Effector CD8-positive, alpha-beta T cell (primary cell): ENCODE data around the gene KCTD17.

ENCODE experiments used
- DNase-seq: peaks from one replicate; lab custom pipeline; 2025; lab: John Stamatoyannopoulos, UW
- total RNA-seq, 4 experiments: gene quantifications; one replicate each; lab custom pipeline; 2026; lab: John Stamatoyannopoulos, UW

The KCTD17 gene
- total RNA-seq, result 23.5 to 40.4 (median 36.4) reads per million in 4 experiments

GRCh38 chr22:37051391-37052385 is at the start of gene KCTD17:
Gene KCTD17, plus strand, starts transcription at chr22:37051742. Its CDS starts 19 bp downstream, at chr22:37051761.
- peak; percentile 47 for DNase-seq

GRCh38 chr22:37001826-37002225 is 49.7 kb upstream of the KCTD17 start:
- DNase-seq, result no peak

GRCh38 chr22:37002633-37003032 is 48.9 kb upstream of the KCTD17 start:
- no peak for DNase-seq

- DNase-seq, result no peak
These were observed 43.9 kb upstream of the KCTD17 start for GRCh38 chr22:37007651-37008050.

- no peak for DNase-seq
These were observed 43.2 kb upstream of the KCTD17 start for GRCh38 chr22:37008365-37008764.

GRCh38 chr22:37009490-37009889 is 42.1 kb upstream of the KCTD17 start:
- no peak for DNase-seq

GRCh38 chr22:37010174-37010573 is 41.4 kb upstream of the KCTD17 start:
- DNase-seq, result no peak

- no peak for DNase-seq
These were observed 40.6 kb upstream of the KCTD17 start for GRCh38 chr22:37010976-37011375.

- no peak for DNase-seq
These were observed 40.1 kb upstream of the KCTD17 start for GRCh38 chr22:37011472-37011871.

GRCh38 chr22:37012262-37012904 is 39.2 kb upstream of the KCTD17 start:
- DNase-seq, result no peak

GRCh38 chr22:37012956-37013355 is 38.6 kb upstream of the KCTD17 start:
- DNase-seq, result no peak

GRCh38 chr22:37014415-37014806 is 37.1 kb upstream of the KCTD17 start:
- DNase-seq, result no peak

- no peak for DNase-seq
These were observed 36.5 kb upstream of the KCTD17 start for GRCh38 chr22:37014835-37015586.

- DNase-seq, result no peak
These were observed 36.0 kb upstream of the KCTD17 start for GRCh38 chr22:37015587-37015878.

GRCh38 chr22:37016134-37016910 is 35.2 kb upstream of the KCTD17 start:
- DNase-seq, result no peak

- DNase-seq, result no peak
These were observed 34.2 kb upstream of the KCTD17 start for GRCh38 chr22:37017356-37017755.

GRCh38 chr22:37018086-37018814 is 33.3 kb upstream of the KCTD17 start:
- no peak for DNase-seq

GRCh38 chr22:37018815-37019308 is 32.7 kb upstream of the KCTD17 start:
- DNase-seq, result no peak

GRCh38 chr22:37019309-37020191 is 32.0 kb upstream of the KCTD17 start, which contains the start of the genes MPST and TST:
Gene MPST, plus strand, starts transcription at chr22:37019742. Its CDS starts 95 bp downstream, at chr22:37019837.
Gene TST, minus strand, starts transcription at chr22:37019447. Its CDS starts 715 bp downstream, at chr22:37018732.
- no peak for DNase-seq

GRCh38 chr22:37020192-37020479 is 31.4 kb upstream of the KCTD17 start:
- DNase-seq, result no peak
